Fibroblast of skin of right quadriceps (primary cell): ENCODE measurements around the gene TMEM183A.
"Not testable (repeated sequence)": the region's sequence is repeated elsewhere in the genome, so short reads cannot be mapped to it uniquely, and the experiment has no call there.

Experiments used
- DNase-seq: peaks from one replicate; pipeline ENCODE4 v3.0.0-alpha.2; 2013

TMEM183A gene

DNA sequence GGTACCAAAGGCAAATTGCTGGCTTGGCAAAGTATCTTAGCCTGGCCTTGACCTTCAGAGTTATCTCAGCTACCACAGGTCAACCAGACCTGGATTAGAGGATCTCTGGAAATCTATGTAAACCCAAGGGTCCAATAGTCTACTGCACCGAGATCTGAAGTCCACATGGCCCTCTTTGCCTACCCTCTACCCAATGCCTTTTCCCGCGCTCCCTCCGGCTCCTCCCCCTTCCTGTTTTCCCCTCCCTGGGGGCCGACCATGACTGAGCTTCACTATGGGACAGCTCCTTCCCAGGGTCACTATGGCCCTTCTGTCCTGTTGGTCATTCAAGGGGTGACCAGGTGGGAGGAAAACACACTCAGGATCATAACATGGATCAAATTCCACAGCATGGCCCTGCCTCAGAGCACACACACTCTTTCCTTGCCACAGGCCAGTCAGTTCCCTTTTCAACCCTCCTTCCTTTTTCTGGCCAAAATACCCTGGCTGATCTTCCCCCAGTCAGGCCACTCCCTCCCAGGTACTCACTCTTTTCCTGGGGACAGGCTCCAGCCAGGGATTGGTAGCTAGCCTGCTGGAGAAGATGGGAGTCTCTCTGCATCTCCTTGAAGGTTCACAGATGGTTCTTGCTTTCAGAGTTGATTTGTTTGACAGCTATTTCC, 19.1 kb upstream of the TMEM183A start:
- DNase-seq = no peak

GRCh38 chr1:202989879-202990278, 17.3 kb upstream of the TMEM183A start:
- DNase-seq = no peak

DNA sequence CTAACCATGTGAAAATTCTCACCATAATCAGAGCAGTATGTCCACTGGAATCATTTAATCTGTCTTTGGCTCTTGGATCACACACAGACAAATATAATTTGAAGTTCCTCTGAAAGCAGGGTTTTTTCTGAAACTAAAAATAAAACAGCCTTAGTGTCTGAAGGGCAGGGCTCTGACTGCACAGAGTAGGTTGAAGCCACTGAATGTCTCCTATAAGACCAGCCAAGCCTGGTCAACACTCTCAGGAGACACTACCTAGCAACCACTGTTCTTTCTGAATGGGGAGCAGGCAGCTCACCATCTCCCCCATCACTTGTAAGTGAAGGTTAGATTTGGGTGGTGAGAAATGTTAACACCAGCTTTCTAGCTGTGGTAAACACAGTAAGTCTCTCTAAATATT, 16.1 kb upstream of the TMEM183A start:
- no peak for DNase-seq

- DNase-seq = no peak
These were observed 12.4 kb upstream of the TMEM183A start for GRCh38 chr1:202994756-202995155.

DNA sequence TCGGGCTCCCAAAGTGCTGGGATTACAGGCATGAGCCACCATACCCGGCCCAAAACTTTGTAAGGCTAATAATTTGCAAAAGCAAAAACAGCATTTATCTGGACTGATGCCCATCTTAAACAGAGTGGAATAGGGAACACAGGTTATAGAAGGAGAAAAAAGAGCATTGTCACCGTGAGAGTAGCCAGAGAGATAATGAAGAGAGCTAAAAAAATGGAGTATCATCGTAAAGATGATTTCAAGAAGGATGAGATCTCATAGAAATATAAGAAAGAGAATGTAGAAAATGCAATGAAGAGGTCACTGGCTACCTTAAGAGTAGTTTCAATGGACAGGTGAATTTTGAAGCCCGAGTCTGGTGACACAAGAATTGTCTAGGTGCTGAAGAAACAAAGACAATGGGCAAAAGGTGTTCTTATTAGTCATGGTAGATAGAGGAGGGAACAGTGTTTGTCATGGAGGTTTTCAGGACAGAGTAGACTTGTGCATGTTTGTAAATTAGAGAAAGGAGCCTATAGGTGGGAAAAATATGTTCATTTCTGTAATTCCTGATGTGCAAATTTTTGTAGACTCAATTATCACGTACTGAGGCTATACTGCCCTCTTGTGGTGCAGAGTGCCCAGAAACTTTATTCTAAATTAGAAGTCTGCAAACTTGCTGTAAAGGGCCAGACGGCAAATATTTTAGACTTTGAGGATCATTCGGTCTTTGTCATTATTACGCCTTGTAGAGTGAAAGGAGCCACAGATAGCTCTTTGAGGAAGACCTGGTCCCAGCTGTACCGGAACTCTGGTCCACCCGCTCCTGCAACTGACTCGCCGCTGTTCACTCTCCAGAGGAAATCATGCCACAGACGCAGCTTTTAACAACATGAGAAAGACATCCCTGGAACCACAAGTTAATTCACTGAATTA, 8.1 kb upstream of the TMEM183A start:
- peak; percentile 40 for DNase-seq

- no peak for DNase-seq
These were observed 6.8 kb upstream of the TMEM183A start for GRCh38 chr1:203000217-203000944.

DNA sequence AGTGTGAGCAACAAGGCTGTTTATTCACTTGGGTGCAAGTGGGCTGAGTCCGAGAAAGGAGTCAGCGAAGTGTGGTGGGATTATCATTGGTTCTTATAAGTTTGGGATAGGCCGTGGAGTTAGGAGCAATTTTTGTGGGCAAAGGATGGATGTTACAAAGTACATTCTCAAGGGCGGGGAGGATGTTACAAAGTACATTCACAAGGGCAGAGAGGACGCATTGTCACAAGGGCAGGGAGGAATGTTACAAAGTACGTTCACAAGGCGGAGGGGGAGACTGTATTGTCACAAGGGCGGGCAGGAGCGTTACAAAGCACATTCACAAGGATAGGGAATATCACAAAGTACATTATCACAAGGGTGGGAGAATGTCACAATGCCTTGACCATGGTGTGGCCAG, 5.2 kb upstream of the TMEM183A start:
- no peak for DNase-seq

DNA sequence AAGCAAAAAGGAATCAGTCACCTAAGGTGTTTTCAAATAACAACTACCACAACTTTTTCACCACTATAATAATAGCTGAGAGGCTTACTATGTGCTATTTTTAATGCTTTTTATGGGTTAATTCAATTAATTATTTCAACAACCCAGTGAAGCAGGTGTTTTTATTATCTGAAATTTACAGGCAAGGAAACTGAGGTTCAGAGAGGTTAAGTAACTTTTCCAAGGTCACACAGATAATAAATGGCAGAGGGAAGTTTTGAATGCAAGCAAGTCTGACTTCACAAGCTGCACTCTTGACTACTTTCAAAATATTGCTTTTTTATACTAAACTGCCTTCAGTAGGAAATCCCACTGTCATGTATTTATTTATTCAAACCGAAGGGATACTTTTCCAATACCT, 4.2 kb upstream of the TMEM183A start:
- no peak for DNase-seq

- DNase-seq = not testable (repeated sequence)
These were observed 1.6 kb upstream of the TMEM183A start for GRCh38 chr1:203005395-203006142.

DNA sequence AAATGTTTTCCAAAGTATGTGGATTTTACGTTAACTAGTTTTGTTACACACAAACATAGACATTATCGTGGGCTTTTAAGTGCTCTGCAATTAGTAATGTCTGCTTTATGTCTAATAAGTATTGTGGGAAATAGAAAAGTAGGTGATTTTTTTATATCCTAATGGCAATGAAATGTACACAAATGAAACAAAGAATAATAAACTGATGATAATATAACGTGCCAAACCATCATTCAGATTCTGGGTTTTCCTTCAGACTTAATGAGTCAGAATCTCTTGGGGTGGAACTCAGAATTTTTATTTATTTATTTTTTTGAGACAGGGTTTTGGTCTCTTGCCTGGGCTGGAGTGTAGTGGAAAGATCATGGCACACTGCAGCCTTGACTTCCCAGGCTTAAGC, 2.0 kb downstream of the TMEM183A start:
- DNase-seq = no peak

- DNase-seq = no peak
These were observed 4.4 kb downstream of the TMEM183A start for GRCh38 chr1:203011582-203011981.

GRCh38 chr1:203017061-203017460, 9.9 kb downstream of the TMEM183A start:
- no peak for DNase-seq

GRCh38 chr1:203017692-203018091, 10.5 kb downstream of the TMEM183A start:
- DNase-seq = no peak

DNA sequence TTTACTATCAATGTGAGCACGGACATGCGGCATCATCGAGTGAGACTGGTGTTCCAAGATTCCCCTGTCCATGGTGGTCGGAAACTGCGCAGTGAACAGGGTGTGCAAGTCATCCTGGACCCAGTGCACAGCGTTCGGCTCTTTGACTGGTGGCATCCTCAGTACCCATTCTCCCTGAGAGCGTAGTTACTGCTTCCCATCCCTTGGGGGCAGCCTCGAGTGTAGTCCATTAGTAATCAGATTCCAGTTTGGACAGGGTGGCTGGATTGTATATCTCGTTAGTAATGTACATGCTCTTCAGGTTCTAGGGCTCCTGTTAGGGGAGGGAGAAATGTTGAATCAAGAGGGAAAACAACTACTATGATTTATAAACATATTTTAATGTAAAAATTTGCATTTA, 15.7 kb downstream of the TMEM183A start:
- DNase-seq = not testable (repeated sequence)

DNA sequence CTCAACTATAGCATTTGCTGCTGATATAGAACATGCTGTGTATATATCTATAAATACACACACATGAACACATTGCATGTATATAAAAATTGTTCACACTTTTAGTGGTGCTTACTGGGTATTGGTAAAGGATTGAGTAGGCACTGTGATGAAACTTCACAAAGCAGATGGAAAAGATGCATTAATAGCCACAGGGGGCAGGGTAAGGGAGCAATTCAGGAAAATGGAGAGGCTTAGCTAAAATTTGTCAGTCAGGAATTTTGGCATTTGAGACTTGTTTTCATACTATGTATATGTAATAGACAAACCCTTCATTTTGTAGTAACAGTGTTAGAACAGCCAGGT, 18.5 kb downstream of the TMEM183A start:
- no peak for DNase-seq

- peak; percentile 87 for DNase-seq
These were observed 19.0 kb downstream of the TMEM183A start, which contains the start of gene PPFIA4 for GRCh38 chr1:203026031-203026665. Gene PPFIA4, plus strand, starts transcription at chr1:203026491. Its CDS starts 12,518 bp downstream, at chr1:203039009.

DNA sequence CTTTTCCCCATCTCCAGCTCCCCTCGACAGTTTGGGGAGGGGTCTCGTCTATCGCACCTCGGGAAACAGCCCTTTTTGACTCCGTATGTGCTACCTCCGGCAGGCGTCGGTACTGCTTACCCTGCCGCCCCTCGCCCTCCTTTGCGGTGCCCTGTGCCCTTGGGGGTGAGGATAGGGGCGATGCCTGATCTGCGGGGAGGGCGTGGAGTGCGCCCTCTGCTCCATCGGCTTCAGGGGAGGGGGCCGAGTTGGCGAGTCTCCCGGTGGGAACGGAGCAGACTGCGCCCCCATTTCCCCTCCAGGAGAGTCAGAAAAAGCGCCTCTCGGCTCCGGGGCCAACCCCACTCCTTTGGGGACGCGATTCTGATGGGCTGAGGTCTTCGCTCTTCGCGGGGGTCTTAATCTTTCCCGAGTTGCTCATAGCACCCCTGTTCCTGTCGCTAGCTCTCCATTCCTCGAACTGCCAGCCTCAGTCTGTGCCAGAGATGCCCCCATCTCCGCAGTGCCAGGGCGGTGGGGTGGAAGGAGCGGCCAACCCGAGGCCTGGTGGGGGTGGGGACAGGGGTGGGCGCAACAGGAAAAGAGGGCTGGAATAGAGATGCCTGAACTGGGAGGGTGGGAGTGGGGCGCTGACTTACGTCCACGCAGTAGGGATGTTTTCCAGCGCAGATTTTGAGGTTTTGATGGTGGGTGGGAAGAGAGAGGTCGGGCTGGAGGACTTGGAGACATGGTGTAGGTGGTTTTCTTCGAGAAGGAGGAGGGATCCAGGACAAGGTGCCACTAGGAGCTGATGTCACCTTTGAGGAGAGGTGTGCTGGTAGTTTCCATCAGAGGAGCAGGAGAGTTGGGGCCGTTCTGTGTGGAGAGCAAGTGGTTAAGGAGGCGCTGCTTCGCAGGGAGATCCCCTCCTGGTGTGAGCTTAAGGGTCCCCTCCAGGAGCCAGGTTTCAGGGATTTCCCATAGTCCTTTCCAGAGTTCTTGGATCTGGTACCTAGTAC, 19.8 kb downstream of the TMEM183A start:
- no peak for DNase-seq

DNA sequence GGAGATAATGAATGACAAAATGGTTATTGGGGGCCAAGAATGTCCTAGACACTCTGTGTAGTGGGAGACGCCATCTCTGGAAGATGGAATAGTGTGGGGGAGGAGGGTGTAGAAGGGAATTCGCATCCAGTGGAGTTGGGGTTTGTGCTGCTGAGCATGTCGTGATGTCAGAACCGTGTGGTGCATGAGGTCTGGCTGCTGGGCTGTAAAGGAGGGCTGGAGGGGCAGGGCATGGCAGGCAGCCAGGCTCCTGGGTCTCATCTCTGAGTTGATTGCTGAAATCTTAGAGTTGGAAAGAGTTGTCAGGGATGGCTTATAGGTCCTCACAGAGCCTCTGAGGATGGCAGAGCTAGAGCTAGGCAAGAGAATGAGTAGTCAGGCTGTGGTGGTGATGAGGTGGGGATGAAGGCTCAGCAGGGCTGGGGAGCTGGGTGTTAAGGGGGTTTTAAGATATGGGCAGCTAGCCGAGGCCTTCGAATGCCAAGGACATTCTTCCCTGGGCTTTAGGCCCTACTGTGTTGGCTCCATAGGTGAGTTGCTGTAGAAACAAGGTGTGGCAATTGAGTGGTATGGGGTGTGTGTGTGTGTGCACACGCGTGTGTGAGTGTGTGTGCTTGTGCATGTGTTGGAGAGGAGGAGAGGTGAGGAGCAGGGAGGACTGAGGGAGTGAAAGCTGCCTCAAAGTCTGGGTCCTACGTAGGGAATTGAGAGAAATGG, 21.1 kb downstream of the TMEM183A start:
- no peak for DNase-seq

- no peak for DNase-seq
These were observed 21.8 kb downstream of the TMEM183A start for GRCh38 chr1:203028784-203029553.

DNA sequence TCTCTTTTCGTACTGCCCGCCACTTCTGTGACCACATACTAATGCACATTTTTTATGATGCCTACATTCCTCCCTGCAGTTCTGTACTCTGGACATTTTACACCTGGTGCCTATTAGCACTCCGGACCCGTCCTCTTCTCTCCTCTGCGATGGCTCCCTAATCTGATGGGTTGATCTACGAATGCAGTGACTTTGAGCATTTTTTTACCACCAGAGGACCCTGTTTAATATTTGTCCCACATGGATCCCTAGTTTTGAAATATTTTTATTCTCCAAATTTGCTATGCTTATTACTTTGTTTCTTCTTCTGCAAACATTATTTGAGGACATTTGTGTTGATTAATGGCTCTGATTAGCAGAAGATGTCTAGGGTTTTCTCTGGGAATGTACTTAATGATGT, 24.3 kb downstream of the TMEM183A start:
- no peak for DNase-seq
